WERI-Rb-1 (cell line): ENCODE measurements around the gene FAM193A.

Experiments
- DNase-seq: peaks from one replicate; pipeline ENCODE4 v3.0.0-alpha.2; 2020
- H3K27ac ChIP-seq: fragments of 250-450 bp; sonication (Bioruptor Pico); 2 replicates; pipeline ENCODE4 v1.5.1; 2020; ENCODE audit warnings: mild to moderate bottlenecking, moderate library complexity
- H3K27me3 ChIP-seq: fragments of 250-450 bp; sonication (Bioruptor Pico); 2 replicates; pipeline ENCODE4 v1.5.1; 2021; ENCODE audit warnings: mild to moderate bottlenecking, low read depth, moderate library complexity; ENCODE audit not compliant: insufficient read depth, severe bottlenecking
- H3K36me3 ChIP-seq: fragments of 250-450 bp; sonication (Bioruptor Pico); 2 replicates; pipeline ENCODE4 v1.5.1; 2020; ENCODE audit warnings: mild to moderate bottlenecking, moderate library complexity
- H3K4me3 ChIP-seq: 2 replicates; pipeline ENCODE4 v1.5.1; 2011; ENCODE audit warnings: low read depth, mild to moderate bottlenecking, control low read depth, low read length
- H3K9me3 ChIP-seq: fragments of 250-450 bp; sonication (Bioruptor Pico); 2 replicates; pipeline ENCODE4 v1.5.1; 2021; ENCODE audit warnings: mild to moderate bottlenecking, moderate library complexity; ENCODE audit not compliant: severe bottlenecking
- TF ChIP-seq, protein P1 (sequence below): IDR thresholded peaks from 2 replicates; pipeline ENCODE4 v1.5.1; 2011; ENCODE audit warnings: low read depth, mild to moderate bottlenecking, control low read depth, inconsistent platforms, low read length

FAM193A gene

GRCh38 chr4:2714061-2714770 is 177.8 kb downstream of the FAM193A start:
- H3K27me3 ChIP-seq, result no peaks in the 10 kb centered on the region
- no peak overlapping the region for H3K27ac ChIP-seq
- peaks cover 67% of the 10 kb centered on the region for H3K36me3 ChIP-seq
- H3K9me3 ChIP-seq, result no peaks in the 10 kb centered on the region
- DNase-seq, result no peak
- H3K4me3 ChIP-seq, result no peak overlapping the region
- TF ChIP-seq, protein P1, sequence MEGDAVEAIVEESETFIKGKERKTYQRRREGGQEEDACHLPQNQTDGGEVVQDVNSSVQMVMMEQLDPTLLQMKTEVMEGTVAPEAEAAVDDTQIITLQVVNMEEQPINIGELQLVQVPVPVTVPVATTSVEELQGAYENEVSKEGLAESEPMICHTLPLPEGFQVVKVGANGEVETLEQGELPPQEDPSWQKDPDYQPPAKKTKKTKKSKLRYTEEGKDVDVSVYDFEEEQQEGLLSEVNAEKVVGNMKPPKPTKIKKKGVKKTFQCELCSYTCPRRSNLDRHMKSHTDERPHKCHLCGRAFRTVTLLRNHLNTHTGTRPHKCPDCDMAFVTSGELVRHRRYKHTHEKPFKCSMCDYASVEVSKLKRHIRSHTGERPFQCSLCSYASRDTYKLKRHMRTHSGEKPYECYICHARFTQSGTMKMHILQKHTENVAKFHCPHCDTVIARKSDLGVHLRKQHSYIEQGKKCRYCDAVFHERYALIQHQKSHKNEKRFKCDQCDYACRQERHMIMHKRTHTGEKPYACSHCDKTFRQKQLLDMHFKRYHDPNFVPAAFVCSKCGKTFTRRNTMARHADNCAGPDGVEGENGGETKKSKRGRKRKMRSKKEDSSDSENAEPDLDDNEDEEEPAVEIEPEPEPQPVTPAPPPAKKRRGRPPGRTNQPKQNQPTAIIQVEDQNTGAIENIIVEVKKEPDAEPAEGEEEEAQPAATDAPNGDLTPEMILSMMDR, result no peak

- TF ChIP-seq, protein P1, result no peak
- Histone ChIP-seq H3K27ac (no peak overlapping the region), H3K9me3 (no peaks in the 10 kb centered on the region), H3K4me3 (no peak overlapping the region), H3K36me3 (peaks cover 73% of the 10 kb centered on the region), H3K27me3 (no peaks in the 10 kb centered on the region)
- no peak for DNase-seq
These were observed 178.5 kb downstream of the FAM193A start for GRCh38 chr4:2714918-2715317.

DNA sequence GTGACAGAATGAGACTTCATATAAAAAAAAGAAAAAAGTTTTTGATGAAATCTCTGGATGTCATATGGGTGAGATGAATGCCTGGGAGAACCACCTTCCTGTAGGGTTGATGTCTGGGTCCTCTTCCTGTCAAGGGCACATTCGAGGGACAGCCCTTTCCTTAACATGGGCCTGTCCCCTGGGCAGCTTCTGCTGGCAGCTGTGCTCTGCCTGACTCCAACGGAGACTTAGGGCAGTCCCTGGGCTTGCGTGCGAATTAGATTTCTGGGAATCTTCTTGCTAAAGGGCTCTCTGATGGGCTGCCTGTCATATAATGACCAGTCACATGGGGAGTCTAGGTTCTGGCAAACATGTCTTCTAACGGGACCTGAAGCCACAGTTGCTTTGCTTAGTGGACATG is 179.0 kb downstream of the FAM193A start:
- Histone ChIP-seq H3K36me3 (peaks cover 78% of the 10 kb centered on the region), H3K27me3 (no peaks in the 10 kb centered on the region), H3K27ac (no peak overlapping the region), H3K4me3 (no peak overlapping the region), H3K9me3 (no peaks in the 10 kb centered on the region)
- no peak for DNase-seq
- TF ChIP-seq, protein P1, result no peak

GRCh38 chr4:2716236-2716635 is 179.8 kb downstream of the FAM193A start:
- no peak overlapping the region for H3K4me3 ChIP-seq
- H3K27me3 ChIP-seq, result no peaks in the 10 kb centered on the region
- no peaks in the 10 kb centered on the region for H3K9me3 ChIP-seq
- peaks cover 80% of the 10 kb centered on the region for H3K36me3 ChIP-seq
- DNase-seq, result no peak
- TF ChIP-seq, protein P1, result no peak
- H3K27ac ChIP-seq, result no peak overlapping the region

GRCh38 chr4:2721586-2721985 is 185.1 kb downstream of the FAM193A start:
- Histone ChIP-seq H3K27ac (no peak overlapping the region), H3K27me3 (no peaks in the 10 kb centered on the region), H3K9me3 (no peaks in the 10 kb centered on the region), H3K36me3 (peaks cover 72% of the 10 kb centered on the region), H3K4me3 (no peak overlapping the region)
- TF ChIP-seq, protein P1, result 0 out of 2 replicates have a peak, but pooled peaks have one; percentile 11
- no peak for DNase-seq

- no peak for DNase-seq
- no peaks in the 10 kb centered on the region for H3K27me3 ChIP-seq
- peaks cover 68% of the 10 kb centered on the region for H3K36me3 ChIP-seq
- no peaks in the 10 kb centered on the region for H3K9me3 ChIP-seq
- no peak overlapping the region for H3K4me3 ChIP-seq
- TF ChIP-seq, protein P1, result no peak
- H3K27ac ChIP-seq, result no peak overlapping the region
These were observed 185.6 kb downstream of the FAM193A start for GRCh38 chr4:2722033-2722432.
